Measurements from ENCODE around the gene RAPGEF6. TPM values are rescaled to one million over a fixed set of nuclear protein-coding genes. Genes with fewer than 3 reads are reported as not detected.

The RAPGEF6 gene
- total and polyA plus RNA-seq, 2 of the 4 experiments (the other 2 are of a cell fraction) = 5.8 to 18.8 TPM

GRCh38 chr5:131542723-131543122 lies 92.3 kb downstream of the RAPGEF6 start:
- no peak overlapping the region for H3K4ac ChIP-seq (ENCODE audit: low read depth, low read length)
- ATAC-seq (ENCODE audit: low read depth) (no peak), DNase-seq (no peak)
- H3K27me3 ChIP-seq (ENCODE audit: control insufficient read depth, insufficient read depth, low read length) = no peaks in the 10 kb centered on the region
- H4K91ac ChIP-seq (ENCODE audit: insufficient read depth, low read depth, low read length) = no peak overlapping the region
- TF ChIP-seq BHLHE40 (IDR thresholded peaks at IDR 0.05; ENCODE audit: low read depth, low read length) (no peak), MAZ (IDR thresholded peaks at IDR 0.05; ENCODE audit: borderline replicate concordance, low read depth, low read length) (no peak), CHD1 (IDR thresholded peaks at IDR 0.05; ENCODE audit: low read depth, low read length) (no peak), CTCF (conservative IDR thresholded peaks at IDR 0.05; ENCODE audit: low read depth, low read length) (no peak), SMC3 (IDR thresholded peaks at IDR 0.05; ENCODE audit: low read depth, low read length) (no peak), POLR2A (IDR thresholded peaks at IDR 0.05; ENCODE audit: low read depth, low read length) (no peak), USF2 (IDR thresholded peaks at IDR 0.05; ENCODE audit: low read depth, low read length) (no peak), RFX5 (IDR thresholded peaks at IDR 0.05; ENCODE audit: low read depth, low read length) (no peak), CEBPB (IDR thresholded peaks at IDR 0.05; ENCODE audit: low read depth, low read length) (no peak), FOS (IDR thresholded peaks at IDR 0.05; ENCODE audit: low read depth, low read length) (no peak), RCOR1 (IDR thresholded peaks at IDR 0.05; ENCODE audit: insufficient replicate concordance, low read length) (no peak), RAD21 (IDR thresholded peaks at IDR 0.05; ENCODE audit: low read length) (no peak), ELK1 (IDR thresholded peaks at IDR 0.05; ENCODE audit: borderline replicate concordance, low read depth, low read length) (no peak), NFE2L2 (IDR thresholded peaks at IDR 0.05; ENCODE audit: low read depth, low read length) (no peak), MAFK (IDR thresholded peaks at IDR 0.05; ENCODE audit: low read depth, low read length) (no peak), MXI1 (IDR thresholded peaks at IDR 0.05; ENCODE audit: borderline replicate concordance, low read depth, low read length) (no peak)
- no TSS peak for BruUV-seq (replicated peaks)
- H2BK120ac ChIP-seq (ENCODE audit: low read depth, low read length) = no peak overlapping the region
- no peak overlapping the region for H3K4me2 ChIP-seq (ENCODE audit: low read depth, low read length)
- ChIA-PET CTCF (no interaction called here), POLR2A (ENCODE audit: unreplicated experiment) (no interaction called here)
- no peaks in the 10 kb centered on the region for H3K36me3 ChIP-seq (ENCODE audit: control insufficient read depth, insufficient read depth, low read length)
- no peak overlapping the region for H2AK9ac ChIP-seq (replicated peaks; ENCODE audit: low read depth, low read length, poor library complexity)
- no peak overlapping the region for H4K8ac ChIP-seq (ENCODE audit: low read depth in 2 of 2, low read length in 2 of 2)
- H3K56ac ChIP-seq (ENCODE audit: extremely low read depth, insufficient read depth, low read length) = no peak overlapping the region
- H3K79me1 ChIP-seq (ENCODE audit: low read depth in 1 of 2, low read length in 2 of 2) = peaks cover 7 to 13% of the 10 kb centered on the region in 2 experiments
- in situ Hi-C loops (cut with MboI; ENCODE audit: low sequenced_read_pairs) (no loop called here), dilution Hi-C loops (cut with HindIII; ENCODE audit: low sequenced_read_pairs, unreplicated experiment) (no loop called here), intact Hi-C loops (cut with micrococcal nuclease) (no loop called here)
- no peak overlapping the region for H3K4me3 ChIP-seq (ENCODE audit: insufficient read depth, low read depth, low read length)
- H3K9ac ChIP-seq (ENCODE audit: low read depth, low read length) = no peak overlapping the region
- H3K9me1 ChIP-seq (ENCODE audit: insufficient read depth, low read length) = no peaks in the 10 kb centered on the region
- H2BK15ac ChIP-seq (ENCODE audit: low read depth, low read length) = no peak overlapping the region
- H2BK5ac ChIP-seq (ENCODE audit: low read depth, low read length, poor library complexity, severe bottlenecking) = no peak overlapping the region
- no peak overlapping the region for H2BK20ac ChIP-seq (ENCODE audit: low read depth, low read length)
- no peaks in the 10 kb centered on the region for H4K20me1 ChIP-seq (ENCODE audit: insufficient read depth, low read length)
- H3K27ac ChIP-seq (ENCODE audit: insufficient read depth, low read length) = no peak overlapping the region
- H3K23ac ChIP-seq (ENCODE audit: low read depth, low read length) = no peak overlapping the region
- no CpG with 5 or more reads among the region's 1 CpG for WGBS, 2 experiments (ENCODE audit: extremely low coverage in 2 of 2, insufficient read length in 1 of 2)
- peaks cover 6% of the 10 kb centered on the region for H3K4me1 ChIP-seq (ENCODE audit: control insufficient read depth, insufficient read depth, low read length)
- H3K14ac ChIP-seq (replicated peaks; ENCODE audit: low read depth, low read length) = no peak overlapping the region
- H3K18ac ChIP-seq (ENCODE audit: low read depth, low read length) = no peak overlapping the region
- H3K9me3 ChIP-seq (ENCODE audit: control insufficient read depth, insufficient read depth, low read length) = no peaks in the 10 kb centered on the region
- H2AFZ ChIP-seq (replicated peaks; ENCODE audit: low read length, poor library complexity) = no peak overlapping the region
- H2AK5ac ChIP-seq (ENCODE audit: low read depth, low read length) = no peak overlapping the region
- H4K5ac ChIP-seq (ENCODE audit: low read depth, low read length) = no peak overlapping the region

Measured in IMR-90 (cell line).